GM19043 (cell line): Measurements from ENCODE around the gene NME2.
"Not testable (repeated sequence)": the region's sequence is repeated elsewhere in the genome, so short reads cannot be mapped to it uniquely, and the experiment has no call there.

Experiments used
- ATAC-seq: cut with Tn5 transposase; IDR thresholded peaks from one replicate; pipeline ENCODE4 v1.9.1; 2021; ENCODE audit warnings: low read depth; ENCODE audit not compliant: unreplicated experiment

NME2 gene

DNA sequence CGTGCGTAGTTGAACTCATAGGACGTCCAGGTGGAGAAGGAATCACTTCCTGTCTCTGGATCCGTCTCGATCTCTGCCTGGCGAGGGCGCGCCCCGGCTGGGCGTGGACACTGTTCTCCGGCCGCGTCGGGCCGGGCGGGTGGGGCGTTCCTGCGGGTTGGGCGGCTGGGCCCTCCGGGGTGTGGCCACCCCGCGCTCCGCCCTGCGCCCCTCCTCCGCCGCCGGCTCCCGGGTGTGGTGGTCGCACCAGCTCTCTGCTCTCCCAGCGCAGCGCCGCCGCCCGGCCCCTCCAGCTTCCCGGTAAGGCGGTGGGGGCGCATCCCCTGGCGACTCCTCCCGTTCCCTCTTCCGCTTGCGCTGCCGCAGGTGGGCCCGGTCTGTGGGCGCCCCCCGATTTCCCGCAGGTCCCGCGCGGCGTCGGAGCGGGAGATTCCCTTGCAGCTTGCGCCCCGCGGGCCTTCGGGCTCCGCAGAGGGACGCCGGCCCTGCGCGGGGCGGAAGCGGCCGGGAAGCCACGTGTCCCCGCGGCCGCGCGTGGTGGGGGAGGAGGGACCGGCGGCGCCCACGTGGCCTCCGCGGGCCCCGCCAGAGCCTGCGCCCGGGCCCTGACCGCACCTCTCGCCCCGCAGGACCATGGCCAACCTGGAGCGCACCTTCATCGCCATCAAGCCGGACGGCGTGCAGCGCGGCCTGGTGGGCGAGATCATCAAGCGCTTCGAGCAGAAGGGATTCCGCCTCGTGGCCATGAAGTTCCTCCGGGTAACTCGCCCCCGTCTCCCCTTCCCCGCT, at the start of gene NME2:
Gene NME2, plus strand, starts transcription at position 214 of the 789 bp plus-strand sequence. Its CDS starts 420 bp downstream, at position 634.
- peak; percentile 85 for ATAC-seq

DNA sequence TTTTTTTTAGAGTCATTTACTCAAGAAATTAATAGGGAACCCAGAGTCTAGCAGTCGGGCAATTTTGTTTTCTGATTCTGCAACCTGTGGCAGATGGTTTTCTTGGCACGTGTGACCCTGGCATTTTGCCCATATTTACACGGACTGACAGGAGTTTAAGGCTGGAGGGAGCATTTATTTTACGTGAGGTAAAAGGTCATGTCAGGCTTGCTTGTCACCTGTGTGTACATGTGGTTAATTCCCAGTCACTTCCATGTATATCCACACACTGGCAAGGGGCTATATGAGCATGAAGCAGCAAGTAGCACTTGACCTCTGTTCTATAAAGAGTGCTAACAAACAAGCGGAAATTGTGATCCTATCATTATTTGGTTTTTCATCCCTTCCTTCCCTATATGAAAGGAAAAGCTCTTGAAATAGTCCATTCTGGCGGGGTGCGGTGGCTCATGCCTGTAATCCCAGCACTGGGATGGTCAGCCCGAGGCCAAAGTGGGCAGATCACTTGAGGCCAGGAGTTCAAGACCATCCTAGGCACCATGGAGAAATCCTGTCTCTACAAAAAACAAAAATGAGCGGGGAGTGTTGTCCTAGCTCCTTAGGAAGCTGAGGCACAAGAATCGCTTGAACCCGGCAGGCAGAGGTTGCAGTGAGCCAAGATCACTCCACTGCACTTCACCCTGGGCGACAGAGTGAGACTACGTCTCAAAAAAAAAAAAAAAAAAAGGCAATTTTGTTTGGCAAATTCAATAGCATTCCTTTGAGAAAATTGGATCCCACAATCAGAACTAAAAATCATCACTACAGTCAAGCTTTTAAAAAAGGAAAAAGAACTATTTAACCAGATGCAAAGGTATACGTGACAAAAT, 47.6 kb upstream of the NME2 start:
- ATAC-seq = no peak

DNA sequence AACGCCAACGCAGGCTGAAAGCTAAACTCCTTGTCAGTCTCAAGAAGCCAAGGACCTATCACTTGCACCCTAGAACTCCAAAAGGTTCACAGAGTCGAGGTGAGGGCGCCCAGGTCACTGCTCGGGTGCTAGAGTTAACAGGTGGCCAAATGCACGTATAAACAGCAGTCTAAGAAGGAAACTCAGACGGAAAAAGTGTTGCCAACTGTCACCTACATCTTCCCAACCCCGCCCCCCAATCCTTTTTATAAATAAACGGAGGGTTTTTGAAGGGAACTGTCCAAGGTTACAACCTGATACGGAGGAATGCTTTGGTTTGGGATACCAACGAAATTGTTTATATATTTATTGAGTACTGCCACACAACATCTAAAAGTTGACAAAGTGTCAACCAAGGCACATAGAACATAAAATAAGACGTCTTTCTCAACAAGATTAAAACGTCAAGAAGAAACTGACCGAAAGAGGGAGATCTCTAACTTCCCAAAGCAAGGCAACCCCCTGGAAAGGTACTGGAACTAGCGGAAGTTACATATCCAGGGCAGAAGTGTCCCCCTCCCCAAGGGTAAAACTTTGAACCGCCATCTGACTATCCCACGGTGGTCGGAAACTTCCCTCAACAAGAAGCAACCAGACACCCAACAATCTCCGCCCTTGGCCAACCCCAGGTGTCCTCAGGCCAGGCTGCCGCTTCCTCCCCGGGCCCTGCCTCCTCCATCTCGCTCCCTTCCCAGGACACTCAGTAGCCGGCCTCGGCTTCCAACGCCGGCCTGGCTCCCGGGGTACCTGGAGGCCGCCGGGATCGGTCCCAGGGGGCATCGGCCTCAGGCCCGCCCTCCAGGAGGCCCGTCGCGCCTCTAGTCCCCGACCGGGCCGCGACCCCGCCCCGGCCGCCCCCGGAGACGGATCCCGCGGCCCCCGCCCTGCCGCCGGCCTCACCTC, 46.5 kb upstream of the NME2 start:
- ATAC-seq = no peak

DNA sequence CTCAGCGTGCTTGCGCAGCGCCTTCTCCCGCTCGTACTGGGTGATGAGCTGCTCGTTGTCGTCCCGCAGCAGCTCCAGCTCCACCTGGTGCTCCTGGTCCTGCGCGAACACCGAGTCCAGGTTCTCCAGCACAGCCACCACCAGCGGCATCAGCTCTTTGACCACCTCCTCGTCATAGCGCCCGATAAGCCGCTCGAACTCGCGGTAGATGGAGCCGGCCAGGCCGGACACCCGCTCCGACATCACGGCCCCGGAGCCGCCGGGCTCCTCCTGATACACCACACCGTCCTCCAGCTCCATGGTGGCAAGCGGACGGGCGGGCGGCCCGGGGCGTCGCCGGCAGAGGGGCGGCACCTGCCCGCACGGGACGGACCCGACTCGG, 45.9 kb upstream of the NME2 start:
- peak; percentile 26 for ATAC-seq

DNA sequence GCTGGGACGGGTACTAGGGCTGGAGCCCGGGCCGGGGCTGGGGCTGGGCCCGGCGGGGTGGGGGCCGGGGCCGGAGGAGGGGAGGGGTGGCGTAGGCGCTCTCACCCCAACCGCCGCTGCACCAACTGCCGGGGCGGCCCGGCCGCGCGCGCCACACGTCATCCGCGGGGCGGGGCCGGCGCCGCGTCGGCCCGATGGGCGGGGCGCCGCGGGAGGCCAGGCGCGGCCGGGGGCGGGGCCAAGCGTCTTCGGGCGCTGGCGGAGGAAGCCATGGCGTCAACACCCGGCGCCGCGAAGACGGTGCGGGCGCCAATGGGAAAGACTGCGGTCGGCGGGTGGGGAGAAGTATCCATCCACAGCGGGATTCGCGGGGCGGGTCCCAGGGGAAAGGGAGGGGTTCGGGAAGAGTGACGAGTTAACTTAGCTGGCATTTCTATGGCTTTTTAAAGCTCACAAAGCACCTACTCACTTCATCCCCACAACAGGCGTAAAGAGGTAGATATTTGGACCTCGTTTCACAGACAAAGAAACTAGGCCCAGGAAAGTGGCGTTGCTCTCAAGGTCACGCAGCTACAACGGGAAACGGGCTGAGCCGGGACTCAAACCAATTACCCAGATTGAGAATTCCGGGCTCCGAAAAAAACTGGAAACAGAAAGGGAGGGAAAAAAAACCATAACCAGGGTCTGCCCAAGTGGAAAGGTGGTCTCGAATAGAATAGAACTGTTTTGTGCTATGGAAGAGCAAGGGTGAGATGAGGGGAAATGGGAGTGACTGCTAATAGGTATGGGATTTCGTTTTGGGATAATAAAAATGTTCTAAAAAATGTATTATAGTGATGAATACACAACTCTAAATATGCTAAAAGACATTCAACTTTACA, 45.2 kb upstream of the NME2 start, which contains the start of gene SPAG9:
Gene SPAG9, minus strand, starts transcription at position 130 of the 881 bp plus-strand sequence. CDS start 212 bp downstream, outside the sequence.
- ATAC-seq = peak; percentile 62

DNA sequence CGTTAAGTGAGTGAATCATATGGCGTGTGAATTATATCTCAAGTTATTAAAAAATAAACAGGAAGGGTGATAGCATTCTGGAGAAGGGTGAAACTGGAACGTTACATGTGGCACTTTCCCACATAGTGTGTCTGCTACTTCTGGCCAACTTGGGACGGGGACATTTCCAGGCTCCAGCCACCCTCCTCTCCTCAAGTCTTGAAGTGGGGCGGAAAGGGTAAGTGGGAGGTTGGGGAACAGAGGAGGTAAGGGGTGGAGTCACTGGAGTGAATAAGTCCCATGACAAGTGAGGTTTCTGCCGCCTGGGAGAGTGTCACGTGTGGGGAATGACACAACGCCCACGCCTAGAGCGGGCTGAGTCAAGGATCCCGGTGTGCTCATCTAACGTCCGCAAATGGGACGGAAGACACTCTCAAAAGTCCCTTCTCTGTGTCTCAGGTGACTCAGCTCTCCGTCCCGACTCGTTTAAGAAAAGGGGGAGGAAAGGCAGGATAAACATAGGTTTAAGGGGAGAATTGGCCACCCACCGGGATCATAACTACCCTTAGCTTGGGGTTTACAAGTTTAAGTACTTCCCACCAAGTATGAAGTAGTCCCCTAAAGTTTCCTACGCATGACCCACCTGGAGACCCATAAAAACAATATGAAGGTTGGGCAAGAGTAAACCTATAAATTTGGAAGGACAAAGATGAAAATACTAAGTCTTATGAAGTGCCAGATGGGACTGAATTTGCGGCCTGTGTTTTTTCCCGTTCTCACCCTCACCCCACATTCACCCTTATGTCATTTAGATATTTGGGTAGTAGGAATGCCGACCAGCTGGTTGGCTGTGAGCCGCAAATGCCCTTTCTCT, 44.4 kb upstream of the NME2 start:
- peak; percentile 43 for ATAC-seq

DNA sequence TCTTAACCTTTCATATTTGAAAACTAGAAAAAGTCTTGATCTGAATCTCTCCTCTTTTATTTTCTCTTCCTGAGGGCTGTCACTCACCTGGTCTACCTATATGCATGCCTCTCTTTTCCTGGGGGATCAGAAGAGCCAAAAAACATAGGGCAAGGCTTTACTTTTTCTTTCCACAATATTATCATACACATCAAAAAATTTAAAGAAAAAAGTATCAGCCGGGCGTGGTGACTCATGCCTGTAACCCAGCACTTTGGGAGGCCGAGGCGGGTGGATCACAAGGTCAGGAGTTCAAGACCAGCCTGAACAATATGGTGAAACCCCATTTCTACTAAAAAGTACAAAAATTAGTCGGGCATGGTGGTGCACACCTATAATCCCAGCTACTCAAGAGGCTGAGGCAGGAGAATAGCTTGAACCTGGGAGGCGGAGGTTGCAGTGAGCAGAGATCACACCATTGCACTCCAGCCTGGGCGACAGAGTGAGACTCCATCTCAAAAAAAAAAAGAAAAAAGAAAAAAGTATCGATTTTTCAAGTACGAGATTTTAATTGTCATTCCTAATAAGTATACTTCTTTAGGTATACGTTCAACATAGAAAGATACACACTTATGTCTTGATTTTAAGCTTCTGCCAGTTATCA, 43.6 kb upstream of the NME2 start:
- not testable (repeated sequence) for ATAC-seq

DNA sequence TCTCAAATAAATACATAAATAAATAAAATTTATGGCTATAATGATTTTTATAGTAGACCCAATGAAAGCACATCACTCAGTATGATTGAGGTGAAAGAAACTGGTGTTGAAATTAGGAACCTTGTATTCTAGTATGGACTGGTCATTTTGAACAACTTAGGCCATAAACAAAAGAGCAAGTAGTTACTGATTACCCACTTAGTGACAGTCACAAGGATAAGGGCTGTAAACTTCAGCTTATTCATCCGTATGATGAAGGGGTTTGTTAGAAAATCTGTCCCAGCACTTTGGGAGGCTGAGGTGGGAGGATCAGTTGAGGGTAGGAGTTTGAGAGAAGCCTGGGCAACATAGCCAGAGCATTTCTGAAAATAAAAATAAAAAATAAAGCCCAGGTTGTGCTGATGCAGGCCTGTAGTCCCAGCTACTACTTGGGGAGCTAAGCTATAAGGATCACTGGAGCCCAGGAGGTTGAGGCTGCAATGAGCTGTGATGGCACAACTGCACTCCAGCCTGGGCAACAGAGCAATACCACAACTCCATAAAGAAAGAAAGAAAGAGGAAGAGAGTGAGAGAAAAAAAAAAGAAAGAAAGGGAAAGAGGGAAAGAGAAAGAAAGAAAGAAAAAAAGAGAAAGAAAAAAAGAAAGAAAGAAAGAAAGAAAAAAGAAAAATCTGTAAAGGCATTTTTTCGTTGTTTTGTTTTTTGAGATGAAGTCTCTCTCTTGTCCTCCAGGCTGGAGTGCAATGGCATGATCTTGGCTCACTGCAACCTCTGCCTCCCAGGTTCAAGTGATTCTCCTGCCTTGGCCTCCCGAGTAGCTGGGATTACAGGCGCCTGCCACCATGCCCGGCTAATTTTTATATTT, 41.3 kb upstream of the NME2 start:
- ATAC-seq = no peak

DNA sequence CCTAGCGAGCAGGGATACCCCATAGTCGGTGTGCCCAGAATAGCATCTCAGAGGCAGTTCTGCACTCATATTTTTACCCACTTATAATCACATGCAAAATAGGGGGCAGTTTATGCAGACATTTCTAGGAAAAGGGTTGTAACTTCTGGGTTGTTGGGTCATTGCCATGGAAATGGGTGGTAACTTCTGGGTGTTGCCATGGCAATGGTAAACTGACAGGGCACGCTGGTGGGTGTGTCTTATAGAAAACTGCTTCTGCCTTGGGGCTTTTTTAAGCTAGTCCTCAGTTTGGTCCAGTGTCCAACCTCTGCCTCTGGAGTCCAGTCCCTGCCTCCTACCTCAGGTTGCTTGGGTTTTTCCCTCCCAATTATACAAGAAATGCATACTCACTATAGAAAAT, 38.1 kb upstream of the NME2 start:
- ATAC-seq = no peak

DNA sequence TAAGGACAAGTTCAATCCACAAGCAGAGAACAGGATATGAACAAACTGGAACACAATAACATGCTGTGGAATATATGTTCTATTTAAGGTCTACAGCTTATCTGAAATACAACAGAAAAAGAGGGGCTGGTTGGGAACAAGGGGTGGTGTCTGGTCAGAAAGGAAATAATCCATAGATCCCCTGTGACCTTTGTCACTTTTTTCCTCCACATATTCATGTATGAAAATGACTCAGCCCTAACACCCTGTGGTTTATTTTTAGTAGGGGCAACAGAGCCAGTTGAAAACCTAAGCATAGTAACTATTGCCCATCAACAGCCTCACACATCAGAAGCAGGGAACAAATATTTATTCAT, 33.3 kb upstream of the NME2 start:
- no peak for ATAC-seq

DNA sequence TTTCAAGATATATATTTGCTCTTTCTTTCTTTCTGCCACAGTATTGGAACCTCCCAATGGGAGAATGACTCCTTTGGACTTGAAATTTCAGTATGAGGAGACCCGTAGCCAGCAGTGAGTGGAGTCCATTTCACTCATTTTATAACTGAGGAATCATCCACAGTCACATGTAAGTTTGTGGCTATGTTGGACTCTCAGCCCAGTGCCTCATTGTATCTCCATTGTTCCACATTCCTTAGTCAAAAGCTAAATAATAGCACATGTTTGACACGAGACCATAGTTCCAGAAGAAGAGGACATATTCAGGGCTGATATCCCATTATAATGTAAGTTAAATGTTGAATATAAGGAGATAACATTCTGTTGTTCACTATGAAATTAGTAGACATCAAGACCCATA, 32.8 kb upstream of the NME2 start:
- no peak for ATAC-seq

DNA sequence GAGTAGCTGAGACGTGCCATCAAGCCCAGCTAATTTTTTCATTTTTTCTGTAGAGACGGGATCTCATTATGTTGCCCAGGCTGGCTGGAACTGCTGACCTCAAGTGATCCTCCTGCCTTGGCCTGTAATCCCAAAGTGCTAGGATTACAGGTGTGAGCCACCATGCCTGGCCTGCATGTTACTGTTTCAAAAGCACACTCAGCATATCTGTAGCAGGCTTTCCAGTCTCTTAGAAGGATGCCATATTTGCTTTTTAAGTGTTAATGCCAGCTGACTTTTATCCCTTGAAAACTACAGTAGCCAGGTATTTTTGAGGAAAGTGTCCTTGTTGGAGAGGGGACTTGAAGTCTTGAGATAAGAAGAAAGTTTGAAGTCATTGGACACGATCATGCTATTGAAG, 30.3 kb upstream of the NME2 start:
- ATAC-seq = no peak

DNA sequence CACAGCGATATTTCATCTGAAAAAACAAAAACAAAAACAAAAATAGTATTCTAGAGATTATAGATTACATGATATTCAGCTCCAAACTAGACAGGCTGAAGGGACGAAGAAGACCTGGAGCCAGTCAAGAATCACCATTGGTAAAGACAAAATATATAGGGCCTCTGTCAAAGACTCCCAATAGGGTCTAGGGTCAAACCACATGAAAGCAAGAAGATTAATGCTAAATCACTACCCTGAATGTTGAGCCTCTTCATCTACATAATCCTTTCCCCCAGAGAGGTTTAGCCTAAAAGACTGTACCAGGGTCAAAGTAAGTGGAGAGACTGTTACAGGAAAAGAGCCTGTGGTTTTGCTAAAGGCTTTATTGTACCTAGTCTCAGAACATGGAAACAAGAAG, 23.6 kb upstream of the NME2 start:
- ATAC-seq = no peak

DNA sequence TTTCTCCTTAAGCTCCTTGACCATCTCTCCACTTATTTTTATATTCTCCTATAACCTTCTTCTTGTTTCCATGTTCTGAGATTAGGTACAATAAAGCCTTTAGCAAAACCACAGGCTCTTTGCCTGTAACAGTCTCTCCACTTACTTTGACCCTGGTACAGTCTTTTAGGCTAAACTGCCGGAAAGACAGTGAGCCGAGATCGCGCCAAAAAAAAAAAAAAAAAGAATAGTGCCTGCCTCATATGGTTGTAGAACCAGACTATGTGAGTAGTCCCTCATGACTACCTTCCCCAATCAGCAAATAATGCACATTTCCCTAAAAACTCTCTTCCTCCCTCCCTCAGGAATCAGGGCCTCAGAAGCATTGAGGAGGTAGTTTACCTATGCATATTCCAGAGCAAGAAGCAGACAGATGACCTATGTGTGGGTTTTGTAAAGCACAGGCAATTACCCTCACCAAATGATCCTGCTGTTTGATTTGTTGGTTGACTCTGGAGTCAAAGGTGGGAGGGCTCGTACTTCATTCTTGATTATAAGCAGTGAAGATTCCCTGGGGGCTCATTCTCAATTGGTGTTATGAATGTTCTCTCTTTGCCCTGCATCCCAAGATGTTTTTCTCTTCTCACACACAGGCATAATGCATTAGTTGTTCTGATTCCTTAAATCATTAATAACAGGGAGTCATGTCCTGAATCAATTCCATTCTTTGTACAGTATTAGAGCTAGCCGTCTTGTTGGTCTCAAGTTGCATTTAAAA, 21.8 kb upstream of the NME2 start:
- ATAC-seq = no peak

DNA sequence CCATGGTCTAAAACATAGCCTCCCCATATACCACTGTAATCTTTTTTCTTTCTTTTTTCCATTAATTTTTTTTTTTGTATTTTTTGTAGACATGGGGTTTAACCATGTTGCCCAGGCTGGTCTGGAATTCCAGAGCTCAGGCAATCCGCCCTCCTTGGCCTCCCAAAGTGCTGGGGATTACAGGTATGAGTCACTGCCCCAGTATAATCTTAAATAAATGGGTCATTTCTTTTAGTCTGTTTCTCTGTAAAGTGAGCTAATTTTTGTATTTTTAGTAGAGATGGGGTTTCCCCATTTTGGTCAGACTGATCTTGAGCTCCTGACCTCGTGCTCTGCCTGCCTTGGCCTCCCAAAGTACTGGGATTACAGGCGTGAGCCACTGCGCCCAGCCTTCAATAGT, 18.6 kb upstream of the NME2 start:
- no peak for ATAC-seq

DNA sequence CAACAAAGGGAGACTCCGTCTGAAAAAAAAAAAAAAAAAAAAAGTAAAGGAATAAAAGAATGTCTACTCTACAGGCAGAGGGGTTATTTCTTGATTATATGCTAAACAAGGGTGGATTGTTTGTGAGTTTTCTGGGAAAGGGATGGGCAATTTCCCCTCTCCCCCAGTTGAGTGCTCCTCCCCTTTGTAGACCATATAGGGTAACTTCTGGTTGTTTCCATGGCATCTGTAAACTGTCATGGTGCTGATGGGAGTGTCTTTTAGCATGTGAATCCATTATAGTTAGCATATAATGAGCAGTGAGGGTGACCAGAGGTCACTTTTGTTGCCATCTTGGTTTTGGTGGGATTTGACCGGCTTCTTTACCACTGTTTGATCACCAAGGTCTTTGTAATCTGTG, 17.0 kb upstream of the NME2 start:
- ATAC-seq = no peak

DNA sequence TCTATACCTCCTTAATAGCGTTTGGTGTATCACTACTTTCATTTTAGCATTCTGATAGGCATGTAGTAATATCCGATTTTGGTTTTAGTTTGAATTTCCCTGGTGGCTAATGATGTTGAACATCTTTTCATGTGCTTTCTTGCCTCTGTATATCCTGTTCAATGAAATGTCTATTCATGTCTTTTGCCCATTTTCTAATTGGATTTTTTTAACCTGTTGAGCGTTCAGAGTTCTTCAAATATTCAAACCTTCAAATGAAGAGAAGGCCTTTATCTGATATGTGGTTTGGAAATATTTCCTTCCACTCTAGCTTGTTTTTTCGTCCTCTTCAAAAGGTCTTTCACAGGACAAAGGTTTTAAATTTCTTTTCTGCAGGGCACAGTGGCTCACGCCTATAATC, 15.3 kb upstream of the NME2 start:
- no peak for ATAC-seq
